Measurements from ENCODE around the gene DENND5A. TPM values are rescaled to one million over a fixed set of nuclear protein-coding genes. Genes with fewer than 3 reads are reported as not detected.
"Not testable (repeated sequence)": the region's sequence is repeated elsewhere in the genome, so short reads cannot be mapped to it uniquely, and the experiment has no call there.

DENND5A gene
- total RNA-seq, 1 donor from 2014 or later, result 185 TPM

GRCh38 chr11:9264316-9265210, 587 bp downstream of the DENND5A start:
- DNase-seq (ENCODE audit: low read depth, low spot score), result peak; percentile 40

- no peak for DNase-seq (ENCODE audit: low read depth, low spot score)
Measured at GRCh38 chr11:9263840-9264315, 1.3 kb downstream of the DENND5A start.

DNA sequence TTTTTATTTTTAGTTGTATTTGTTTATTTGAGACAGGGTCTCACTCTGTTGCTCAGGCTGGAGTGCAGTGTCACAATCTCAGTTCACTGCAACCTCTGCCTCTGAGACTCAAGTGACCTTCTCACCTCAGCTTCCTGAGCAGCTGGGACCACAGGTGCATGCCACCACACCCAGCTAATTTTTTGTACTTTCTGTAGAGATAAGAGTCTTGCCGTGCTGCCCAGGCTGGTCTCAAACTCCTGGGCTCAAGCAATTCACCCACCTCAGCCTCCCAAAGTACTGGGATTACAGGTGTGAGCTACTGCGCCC, 4.4 kb downstream of the DENND5A start:
- DNase-seq (ENCODE audit: low read depth, low spot score), result not testable (repeated sequence)

DNA sequence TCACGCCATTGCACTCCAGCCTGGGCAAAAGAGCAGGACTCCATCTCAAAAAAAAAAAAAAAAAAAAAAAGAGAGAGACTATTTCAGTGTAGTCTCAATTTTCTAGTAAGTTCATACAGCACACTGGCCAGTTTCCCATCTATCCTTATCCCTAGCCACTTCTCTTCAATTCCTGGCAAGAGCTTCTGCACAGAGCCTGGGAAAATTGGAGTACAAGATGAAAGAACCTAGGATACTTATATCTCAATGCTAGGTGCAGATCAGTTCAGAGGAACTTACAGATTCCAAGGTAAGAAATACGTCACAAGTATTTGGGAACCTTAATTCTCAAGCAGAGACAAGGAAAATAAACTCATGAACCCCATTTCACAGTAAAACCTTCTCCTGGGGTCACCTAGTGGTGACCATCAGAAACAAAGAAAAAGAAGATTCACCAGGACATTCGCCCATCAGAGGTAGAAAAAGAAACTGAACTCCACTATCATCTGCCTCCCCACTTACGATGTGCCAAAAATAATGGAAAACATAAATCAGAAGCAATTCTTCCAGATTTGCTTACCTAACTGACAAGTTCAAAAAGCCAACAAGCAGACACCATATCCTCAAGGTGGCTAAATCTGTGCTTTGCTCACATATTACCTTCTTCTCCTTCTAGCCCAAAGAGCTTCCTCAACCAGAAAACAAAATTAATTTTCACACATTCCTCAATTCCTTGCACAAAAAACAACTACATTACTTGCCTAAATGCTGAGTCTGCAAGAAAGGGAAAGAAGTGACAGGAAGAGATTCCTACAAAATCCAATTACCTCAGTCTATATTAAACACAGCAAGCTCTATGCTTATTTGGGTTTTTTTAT, 4.9 kb downstream of the DENND5A start:
- no peak for DNase-seq (ENCODE audit: low read depth, low spot score)

DNA sequence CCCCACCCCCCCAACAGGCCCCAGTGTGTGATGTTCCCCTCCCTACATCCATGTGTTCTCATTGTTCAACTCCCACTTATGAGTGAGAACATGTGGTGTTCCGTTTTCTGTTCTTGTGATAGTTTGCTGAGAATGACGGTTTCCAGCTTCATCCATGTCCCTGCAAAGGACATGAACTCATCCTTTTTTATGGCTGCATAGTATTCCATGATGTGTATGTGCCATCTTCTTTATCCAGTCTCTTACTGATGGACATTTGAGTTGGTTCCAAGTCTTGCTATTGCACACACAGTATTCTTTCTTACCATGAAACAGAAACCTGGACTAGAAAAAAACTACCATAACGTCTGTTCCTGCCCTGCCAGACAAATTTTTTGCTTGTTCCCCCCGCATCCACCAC, 6.9 kb downstream of the DENND5A start:
- DNase-seq (ENCODE audit: low read depth, low spot score), result not testable (repeated sequence)

GRCh38 chr11:9254416-9254815, 10.7 kb downstream of the DENND5A start:
- DNase-seq (ENCODE audit: low read depth, low spot score), result no peak

- DNase-seq (ENCODE audit: low read depth, low spot score), result peak; percentile 29
Measured at GRCh38 chr11:9253086-9253485, 12.1 kb downstream of the DENND5A start.

DNA sequence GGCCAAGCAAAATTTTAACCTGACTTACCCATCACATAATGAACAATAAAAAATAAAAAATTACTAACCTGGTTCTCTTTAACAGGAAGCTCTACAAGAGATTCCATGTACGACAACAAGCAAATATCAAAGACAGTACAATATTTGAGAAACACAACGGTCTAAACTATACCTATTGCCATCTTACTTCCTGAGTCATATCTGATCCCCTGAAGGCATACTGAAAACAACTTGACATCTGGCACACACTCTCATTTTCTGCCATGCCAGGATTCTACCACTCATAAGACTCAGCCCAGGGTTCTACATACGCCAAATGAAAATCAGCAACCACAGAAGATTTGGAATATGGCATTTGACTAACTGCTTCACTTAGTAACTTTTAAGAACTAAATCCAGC, 13.8 kb downstream of the DENND5A start:
- DNase-seq (ENCODE audit: low read depth, low spot score), result no peak

DNA sequence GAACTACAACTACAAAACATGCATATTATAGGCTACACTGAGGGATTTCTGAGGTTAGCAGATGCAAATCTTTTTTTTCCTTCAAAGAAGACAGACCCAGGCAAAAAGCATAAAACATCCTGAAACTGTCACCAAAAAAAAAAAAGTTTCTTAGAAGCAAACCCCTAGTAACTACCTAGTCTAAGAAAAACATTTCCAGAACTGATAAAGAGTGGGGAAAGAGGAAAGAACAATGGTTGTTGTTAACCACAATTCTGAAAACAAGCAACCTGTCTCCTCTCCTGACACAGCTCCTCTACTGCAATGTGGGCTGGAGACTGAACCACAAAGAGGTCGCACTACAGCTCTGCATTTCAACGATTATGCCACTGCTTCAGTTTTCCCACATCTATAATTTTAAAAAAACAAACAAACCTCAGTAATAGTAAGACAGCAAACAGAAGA, 15.0 kb downstream of the DENND5A start:
- no peak for DNase-seq (ENCODE audit: low read depth, low spot score)

DNA sequence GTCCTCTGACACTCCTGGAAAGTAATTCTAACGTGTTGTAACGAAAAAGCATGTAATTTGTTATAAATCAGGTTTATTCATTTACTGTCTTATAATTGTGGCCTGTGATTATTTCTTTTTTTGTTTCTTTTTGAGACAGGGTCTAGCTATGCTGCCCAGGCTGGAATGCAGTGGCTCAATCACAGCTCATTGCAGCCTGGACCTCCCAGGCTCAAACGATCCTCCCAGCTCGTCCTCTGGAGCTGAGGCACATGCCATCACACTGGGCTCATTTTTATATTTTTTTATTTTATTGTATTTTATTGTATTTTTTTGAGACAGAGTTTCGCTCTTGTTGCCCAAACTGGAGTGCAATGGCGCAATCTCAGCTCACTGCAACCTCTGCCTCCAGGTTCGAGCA, 15.9 kb downstream of the DENND5A start:
- DNase-seq (ENCODE audit: low read depth, low spot score), result no peak

GRCh38 chr11:9247863-9248262, 17.3 kb downstream of the DENND5A start:
- DNase-seq (ENCODE audit: low read depth, low spot score), result no peak

GRCh38 chr11:9236242-9236641, 28.9 kb downstream of the DENND5A start:
- DNase-seq (ENCODE audit: low read depth, low spot score), result not testable (repeated sequence)

- no peak for DNase-seq (ENCODE audit: low read depth, low spot score)
Measured at GRCh38 chr11:9232482-9232881, 32.7 kb downstream of the DENND5A start.

DNA sequence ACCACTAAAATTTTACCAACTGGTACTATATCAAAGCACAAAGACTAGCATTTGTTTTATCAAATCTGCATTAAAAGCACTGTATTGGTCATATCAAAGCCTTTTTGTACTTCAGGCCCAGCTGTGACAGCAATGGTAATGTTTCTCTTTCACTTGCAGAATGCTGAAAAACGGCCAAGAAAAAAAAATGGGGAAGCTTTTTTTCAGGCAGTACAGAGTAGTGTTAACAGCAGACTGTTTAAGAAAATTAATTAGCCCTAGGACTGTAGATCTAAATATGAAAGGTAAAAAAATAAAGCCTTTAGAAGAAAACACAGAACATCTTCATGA, 33.3 kb downstream of the DENND5A start:
- peak; percentile 15 for DNase-seq (ENCODE audit: low read depth, low spot score)

GRCh38 chr11:9230296-9230695, 34.9 kb downstream of the DENND5A start:
- DNase-seq (ENCODE audit: low read depth, low spot score), result no peak

DNA sequence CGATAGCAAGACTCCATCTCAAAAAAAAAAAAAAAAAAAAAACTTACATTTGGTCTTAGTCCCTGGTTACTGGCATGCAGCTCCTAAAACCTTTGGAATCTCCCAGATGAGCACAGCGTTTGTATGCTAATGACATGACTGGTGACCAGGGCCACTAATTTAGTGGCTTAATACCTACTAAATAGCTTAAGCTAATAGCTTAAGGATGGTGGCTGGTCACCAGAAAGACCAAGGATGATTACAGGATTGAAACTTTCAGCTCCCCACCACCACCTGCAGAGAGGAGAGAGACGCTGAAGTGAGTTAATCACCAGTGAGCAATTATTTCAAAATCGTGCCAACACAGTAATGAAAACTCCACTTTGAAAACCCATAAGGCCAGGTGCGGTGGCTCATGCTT, 37.1 kb downstream of the DENND5A start:
- no peak for DNase-seq (ENCODE audit: low read depth, low spot score)

DNA sequence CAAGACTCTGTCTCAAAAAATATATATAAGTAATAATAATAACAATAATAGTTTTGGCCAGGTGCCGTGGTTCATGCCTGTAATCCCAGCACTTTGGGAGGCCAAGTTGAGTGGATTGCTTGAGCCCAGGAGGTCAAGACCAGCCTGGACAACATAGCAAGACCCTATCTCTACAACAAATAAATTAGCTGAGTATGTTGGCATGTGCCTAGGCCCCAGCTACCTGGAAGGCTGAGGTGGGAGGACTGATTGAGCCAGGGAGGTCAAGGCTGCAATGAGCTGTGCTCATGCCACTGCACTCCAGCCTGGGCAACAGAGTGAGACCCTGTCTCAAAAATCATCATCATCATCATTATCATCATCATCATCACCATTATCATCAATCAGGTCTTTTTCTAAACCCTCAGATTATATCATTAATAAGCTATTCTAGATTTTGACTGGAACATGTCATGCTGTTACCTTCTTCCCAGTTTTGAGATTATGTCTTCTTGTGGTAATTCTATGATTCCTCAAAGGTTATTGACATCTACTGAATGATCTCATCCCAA, 39.3 kb downstream of the DENND5A start:
- no peak for DNase-seq (ENCODE audit: low read depth, low spot score)

- no peak for DNase-seq (ENCODE audit: low read depth, low spot score)
Measured at GRCh38 chr11:9222654-9223053, 42.5 kb downstream of the DENND5A start.

GRCh38 chr11:9220853-9221252, 44.3 kb downstream of the DENND5A start:
- not testable (repeated sequence) for DNase-seq (ENCODE audit: low read depth, low spot score)

GRCh38 chr11:9219572-9219971, 45.6 kb downstream of the DENND5A start:
- DNase-seq (ENCODE audit: low read depth, low spot score), result no peak

- peak; percentile 8 for DNase-seq (ENCODE audit: low read depth, low spot score)
Measured at GRCh38 chr11:9219115-9219514, 46.0 kb downstream of the DENND5A start.

DNA sequence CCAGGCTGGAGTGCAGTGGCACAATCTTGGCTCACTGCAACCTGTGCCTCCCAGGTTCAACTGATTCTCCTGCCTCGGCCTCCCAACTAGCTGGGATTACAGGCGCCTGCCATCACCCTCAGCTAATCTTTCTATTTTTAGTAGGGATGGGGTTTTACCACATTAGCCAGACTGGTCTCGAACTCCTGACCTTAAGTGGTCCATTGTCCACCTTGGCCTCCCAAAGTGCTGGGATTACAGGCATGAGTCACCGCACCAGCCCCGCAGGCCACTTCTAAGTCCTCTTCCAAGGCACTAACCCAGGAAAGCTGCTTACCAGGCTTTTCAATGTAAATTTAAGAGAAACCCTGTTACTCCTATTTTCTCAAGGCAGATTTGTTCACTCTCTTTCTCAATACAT, 50.4 kb downstream of the DENND5A start:
- DNase-seq (ENCODE audit: low read depth, low spot score), result no peak

All from pulmonary artery endothelial cell (primary cell).